ENCODE measurements around the gene ZNF423.

The ZNF423 gene

GRCh38 chr16:49499869-49500610, 355.9 kb downstream of the ZNF423 start:
- DNase-seq = no peak

GRCh38 chr16:49499414-49499785, 356.5 kb downstream of the ZNF423 start:
- no peak for DNase-seq

GRCh38 chr16:49498666-49499413, 357.1 kb downstream of the ZNF423 start:
- DNase-seq = no peak

- no peak for DNase-seq
These were observed 357.6 kb downstream of the ZNF423 start for GRCh38 chr16:49498264-49498663.

- no peak for DNase-seq
These were observed 358.4 kb downstream of the ZNF423 start for GRCh38 chr16:49497466-49497865.

- DNase-seq = no peak
These were observed 359.3 kb downstream of the ZNF423 start for GRCh38 chr16:49496656-49497055.

- DNase-seq = no peak
These were observed 360.1 kb downstream of the ZNF423 start for GRCh38 chr16:49495596-49496355.

GRCh38 chr16:49494891-49495566, 360.9 kb downstream of the ZNF423 start:
- DNase-seq = no peak

GRCh38 chr16:49494474-49494873, 361.4 kb downstream of the ZNF423 start:
- no peak for DNase-seq

- DNase-seq = no peak
These were observed 362.1 kb downstream of the ZNF423 start for GRCh38 chr16:49493836-49494235.

- no peak for DNase-seq
These were observed 362.9 kb downstream of the ZNF423 start for GRCh38 chr16:49492896-49493626.

- peak; percentile 86 for DNase-seq
These were observed 363.8 kb downstream of the ZNF423 start for GRCh38 chr16:49491771-49492761.

GRCh38 chr16:49491106-49491670, 364.7 kb downstream of the ZNF423 start:
- DNase-seq = no peak

- DNase-seq = no peak
These were observed 365.6 kb downstream of the ZNF423 start for GRCh38 chr16:49490321-49490705.

- DNase-seq = no peak
These were observed 366.1 kb downstream of the ZNF423 start for GRCh38 chr16:49489686-49490320.

- no peak for DNase-seq
These were observed 367.0 kb downstream of the ZNF423 start for GRCh38 chr16:49488740-49489525.

- DNase-seq = no peak
These were observed 367.6 kb downstream of the ZNF423 start for GRCh38 chr16:49488336-49488735.

GRCh38 chr16:49487746-49488145, 368.2 kb downstream of the ZNF423 start:
- no peak for DNase-seq

GRCh38 chr16:49486400-49486799, 369.5 kb downstream of the ZNF423 start:
- no peak for DNase-seq

Measured in islet precursor cell (in vitro differentiated cells).